Left ventricle myocardium superior (tissue), 1 donor: ENCODE measurements around the gene SERTAD3. TPM values are rescaled to one million over a fixed set of nuclear protein-coding genes. Genes with fewer than 3 reads are reported as not detected.
A peak's percentile ranks its signal among the peaks of the same experiment; 100 is the strongest.
"Not testable (repeated sequence)": the region's sequence is repeated elsewhere in the genome, so short reads cannot be mapped to it uniquely, and the experiment has no call there.

Source experiments
- ATAC-seq: fragments of 200-7000 bp; cut with Tn5 transposase; one replicate; pipeline ENCODE4 v1.9.1; 2020; ENCODE audit warnings: mild to moderate bottlenecking, moderate library complexity
- DNase-seq: peaks from one replicate; pipeline ENCODE4 v3.0.0-alpha.2; 2020
- intact Hi-C: fragments of 100-400 bp; cut with micrococcal nuclease; formaldehyde crosslinking; loops from one replicate; pipeline ENCODE4 v1.11.0; 2022
- total RNA-seq: library from RNA; stranded (reverse); fragmentation: NEBNext Ultra II Directional; extraction: Animal tissue kit (Norgen Biotek cat#: 25700); gene quantifications from one replicate; pipeline ENCODE4 v1.2.1, GENCODE V29; 2021
- donor health status: DM: no; HTN: yes; CAD: no; lungs with severe emphysema.

Gene SERTAD3
- total RNA-seq, 1 donor from 2014 or later: 23.4 TPM

DNA sequence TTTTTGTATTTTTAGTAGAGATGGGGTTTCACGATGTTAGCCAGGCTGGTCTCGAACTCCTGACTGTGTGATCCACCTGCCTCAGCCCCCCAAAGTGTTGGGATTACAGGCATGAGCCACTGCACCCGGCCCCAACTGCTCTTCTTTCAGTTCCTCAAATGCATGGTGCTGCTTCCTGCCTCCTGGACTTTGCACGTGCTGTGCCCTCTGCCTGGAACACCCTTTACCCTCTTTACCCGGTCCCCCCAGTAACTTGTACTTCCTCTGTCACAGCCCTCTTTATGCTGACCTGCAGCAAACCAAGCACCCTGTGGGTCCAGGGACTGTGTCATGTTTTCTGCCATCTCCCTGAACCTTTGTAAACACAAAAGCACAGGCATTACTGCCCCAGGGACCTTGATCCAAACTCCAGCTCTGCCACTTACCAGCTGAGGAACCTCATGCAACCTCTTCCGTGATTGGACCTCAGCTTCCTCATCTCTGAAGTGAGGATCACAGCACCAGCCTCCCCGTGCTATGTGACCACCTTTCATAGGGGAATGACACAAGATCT lies 17.6 kb upstream of the SERTAD3 start:
- peak; percentile 59 for DNase-seq
- intact Hi-C loops: no loop called here
- ATAC-seq: no peak

DNA sequence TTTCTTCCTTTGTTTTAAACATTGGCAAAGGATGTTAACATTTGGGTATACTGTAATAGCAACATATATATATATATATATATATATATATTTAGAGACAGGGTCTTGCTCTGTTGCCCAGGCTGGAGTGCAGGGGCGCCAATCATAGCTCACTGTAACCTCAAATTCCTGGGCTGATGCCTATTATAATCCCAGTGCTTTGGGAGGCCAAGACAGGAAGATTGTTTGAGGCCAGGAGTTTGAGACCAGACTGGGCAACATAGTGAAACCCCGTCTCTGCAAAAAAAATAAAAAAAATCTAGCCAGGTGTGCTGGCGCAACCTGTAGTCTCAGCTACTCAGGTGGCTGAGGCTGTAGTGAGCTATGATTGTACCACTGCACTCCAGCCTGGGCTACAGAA lies 16.1 kb upstream of the SERTAD3 start:
- DNase-seq (no peak), ATAC-seq (no peak)
- intact Hi-C loops: no loop called here

- no peak for DNase-seq
- no peak for ATAC-seq
- intact Hi-C loops: no loop called here
Observed at GRCh38 chr19:40458597-40458974, 14.5 kb upstream of the SERTAD3 start.

DNA sequence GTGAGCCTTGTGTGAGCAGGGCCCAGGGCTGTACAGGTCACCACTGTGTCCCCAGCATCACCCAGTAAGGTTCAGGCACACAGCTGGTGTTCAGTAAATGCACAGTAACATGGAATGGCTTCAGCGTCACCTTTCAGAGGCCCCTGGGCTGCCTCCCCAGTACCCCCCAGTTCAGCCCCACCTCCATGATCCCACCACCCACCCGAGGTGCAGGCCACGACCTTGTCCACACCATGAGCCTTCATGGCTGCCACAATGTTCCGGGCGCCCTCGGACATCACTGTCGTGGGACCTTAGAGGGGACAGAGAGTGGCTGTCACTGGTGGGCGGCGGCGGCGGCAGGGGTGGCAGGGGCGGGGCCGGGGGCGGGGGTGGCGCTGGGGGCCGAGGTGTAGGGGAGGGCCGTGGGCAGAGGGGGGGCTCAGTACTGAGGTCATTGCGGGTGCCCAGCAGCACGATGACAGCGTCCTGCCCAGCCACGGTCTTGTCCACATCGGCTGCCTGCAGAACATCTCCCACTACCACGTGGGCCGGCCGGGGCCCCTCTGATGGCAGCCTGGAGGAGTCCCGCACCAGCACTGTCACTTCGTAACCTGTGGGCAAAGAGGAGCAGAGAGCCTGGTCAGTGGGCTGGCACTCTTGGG lies 13.9 kb upstream of the SERTAD3 start:
- intact Hi-C loops: no loop called here
- no peak for ATAC-seq
- no peak for DNase-seq

DNA sequence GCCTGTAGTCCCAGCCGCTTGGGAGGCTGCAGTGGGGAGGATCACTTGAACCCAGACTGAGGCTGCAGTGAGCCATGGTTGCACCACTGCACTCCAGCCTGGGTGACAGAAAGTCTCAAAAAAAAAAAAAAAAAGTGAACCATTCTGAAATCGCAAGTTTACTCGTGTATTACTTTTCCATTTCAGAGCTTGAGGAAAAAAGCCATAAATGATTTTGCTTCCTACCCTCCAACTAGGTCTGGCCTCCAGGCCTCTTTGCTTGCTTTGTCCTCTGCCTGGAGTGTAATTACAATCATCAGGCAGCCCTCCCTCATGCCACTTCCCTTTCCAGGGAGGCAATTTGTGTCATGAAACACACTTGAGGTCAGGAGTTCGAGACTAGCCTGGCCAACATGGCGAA lies 12.9 kb upstream of the SERTAD3 start:
- DNase-seq (no peak), ATAC-seq (no peak)
- intact Hi-C loops: no loop called here

- ATAC-seq, intact Hi-C loops, DNase-seq: not testable (repeated sequence)
Observed at GRCh38 chr19:40453943-40454342, 9.8 kb upstream of the SERTAD3 start.

GRCh38 chr19:40453151-40453735 lies 9.1 kb upstream of the SERTAD3 start:
- DNase-seq (no peak), ATAC-seq (no peak)
- intact Hi-C loops: no loop called here

DNA sequence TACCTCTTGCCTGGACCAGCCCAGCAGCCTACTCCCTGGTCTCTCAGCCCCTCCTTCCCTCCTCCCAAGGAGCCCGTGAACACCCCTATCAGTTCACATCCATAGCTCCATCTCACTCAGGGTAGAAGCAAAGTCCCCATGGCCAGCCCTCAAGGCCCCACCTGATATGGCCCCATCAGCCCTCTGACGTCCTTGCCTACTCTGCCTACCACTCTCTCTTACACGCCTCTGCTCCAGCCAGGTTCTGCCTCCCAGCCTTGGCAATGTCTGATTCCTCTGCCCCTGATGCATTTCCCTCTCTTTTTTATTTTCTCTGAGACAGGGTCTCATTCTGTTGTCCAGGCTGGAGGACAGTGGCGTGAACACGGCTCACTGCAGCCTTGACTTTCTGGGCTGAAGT lies 7.9 kb upstream of the SERTAD3 start:
- intact Hi-C loops: no loop called here
- ATAC-seq (no peak), DNase-seq (no peak)

GRCh38 chr19:40450664-40451063 lies 6.5 kb upstream of the SERTAD3 start:
- intact Hi-C loops: no loop called here
- DNase-seq (no peak), ATAC-seq (no peak)

DNA sequence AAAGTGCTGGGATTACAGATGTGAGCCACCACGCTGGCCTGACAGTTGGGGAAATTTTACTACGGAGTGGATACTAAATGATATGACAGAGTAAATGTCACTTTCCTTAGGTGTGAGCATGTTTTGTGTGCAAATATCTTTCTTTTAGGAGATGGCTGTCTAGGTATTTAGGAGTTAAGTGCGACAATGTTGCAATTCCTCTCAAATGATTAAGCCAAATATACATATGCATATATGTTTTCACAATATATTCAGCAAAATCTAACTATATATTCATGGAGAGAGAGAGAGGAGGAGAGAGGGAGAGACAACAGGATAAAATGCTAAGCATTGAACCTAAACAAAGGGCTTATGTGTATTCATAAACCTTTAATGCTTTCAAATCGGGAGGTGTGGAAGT lies 5.4 kb upstream of the SERTAD3 start:
- ATAC-seq: no peak
- DNase-seq: no peak
- intact Hi-C loops: no loop called here

DNA sequence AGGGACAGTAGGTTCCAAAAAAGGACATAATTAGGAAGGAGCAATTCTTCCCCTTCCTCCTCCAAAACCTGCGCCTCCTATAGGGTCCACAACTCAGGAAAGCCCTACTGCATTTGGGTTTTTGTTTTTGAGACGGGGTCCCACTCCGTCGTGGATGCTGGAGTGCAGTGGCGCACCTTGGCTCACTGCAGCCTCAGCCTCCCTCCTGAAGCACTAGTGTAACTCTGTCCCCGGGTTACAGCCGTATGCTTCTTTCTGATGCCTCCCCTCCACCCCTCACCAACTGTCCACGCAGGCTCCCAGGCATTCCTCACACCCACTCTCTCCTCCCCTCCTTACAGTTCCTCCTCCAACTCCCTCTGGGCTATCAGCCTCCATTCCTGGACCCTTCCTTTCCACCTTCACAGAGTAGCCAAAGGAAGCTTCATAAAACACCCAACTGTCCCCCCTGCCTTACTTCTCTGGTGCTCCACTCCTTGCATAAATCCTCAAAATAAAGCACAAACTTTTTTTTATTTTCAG lies 2.2 kb upstream of the SERTAD3 start:
- DNase-seq (no peak), ATAC-seq (no peak)
- intact Hi-C loops: no loop called here

GRCh38 chr19:40445780-40446262 lies 1.7 kb upstream of the SERTAD3 start:
- intact Hi-C loops: no loop called here
- ATAC-seq (no peak), DNase-seq (no peak)

GRCh38 chr19:40444825-40445312 lies 734 bp upstream of the SERTAD3 start:
- ATAC-seq (no peak), DNase-seq (no peak)
- intact Hi-C loops: no loop called here

DNA sequence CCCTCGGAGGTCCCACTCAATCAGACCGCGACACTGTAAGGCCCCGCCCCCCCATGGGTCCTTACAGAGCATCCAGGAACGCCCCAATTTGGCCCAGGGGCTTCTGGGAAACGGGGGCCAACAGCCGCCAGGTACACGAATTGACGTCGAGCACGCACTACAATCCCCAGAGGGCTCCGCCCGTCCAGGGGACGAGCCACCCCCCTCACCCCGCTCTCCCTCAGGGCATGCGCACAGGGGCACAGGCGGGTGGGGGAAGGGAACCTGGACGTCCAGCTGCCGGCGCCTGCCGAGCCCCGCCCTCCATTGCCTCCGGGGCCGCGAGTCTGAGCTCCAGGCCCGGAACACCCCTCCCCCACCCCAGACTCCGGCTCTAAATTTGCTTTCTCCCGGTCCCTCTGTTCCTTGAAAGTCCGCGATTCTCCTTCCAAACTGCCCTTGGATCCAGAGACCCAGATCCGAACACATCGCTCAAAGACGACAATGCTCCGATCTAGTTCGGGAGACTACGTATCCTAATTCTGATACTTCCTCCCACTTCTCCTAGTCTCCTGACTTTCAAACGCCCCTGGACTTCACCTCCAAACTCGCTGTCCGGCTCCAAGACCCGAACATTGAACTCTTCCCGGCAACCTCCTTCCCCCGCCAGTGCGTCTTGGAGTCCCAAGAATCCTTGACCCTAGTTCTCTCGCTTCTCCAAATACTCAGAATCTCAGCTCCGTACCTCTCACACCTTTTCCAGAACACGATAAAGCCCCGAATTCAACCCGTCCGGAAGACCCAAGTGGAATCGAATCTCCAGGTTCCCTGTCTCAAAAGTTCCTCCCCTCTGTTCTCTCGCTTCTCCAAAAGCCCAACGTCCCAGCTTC lies 770 bp downstream of the SERTAD3 start:
- intact Hi-C loops: no loop called here
- DNase-seq (peak; percentile 100), ATAC-seq (peak; percentile 87)

DNA sequence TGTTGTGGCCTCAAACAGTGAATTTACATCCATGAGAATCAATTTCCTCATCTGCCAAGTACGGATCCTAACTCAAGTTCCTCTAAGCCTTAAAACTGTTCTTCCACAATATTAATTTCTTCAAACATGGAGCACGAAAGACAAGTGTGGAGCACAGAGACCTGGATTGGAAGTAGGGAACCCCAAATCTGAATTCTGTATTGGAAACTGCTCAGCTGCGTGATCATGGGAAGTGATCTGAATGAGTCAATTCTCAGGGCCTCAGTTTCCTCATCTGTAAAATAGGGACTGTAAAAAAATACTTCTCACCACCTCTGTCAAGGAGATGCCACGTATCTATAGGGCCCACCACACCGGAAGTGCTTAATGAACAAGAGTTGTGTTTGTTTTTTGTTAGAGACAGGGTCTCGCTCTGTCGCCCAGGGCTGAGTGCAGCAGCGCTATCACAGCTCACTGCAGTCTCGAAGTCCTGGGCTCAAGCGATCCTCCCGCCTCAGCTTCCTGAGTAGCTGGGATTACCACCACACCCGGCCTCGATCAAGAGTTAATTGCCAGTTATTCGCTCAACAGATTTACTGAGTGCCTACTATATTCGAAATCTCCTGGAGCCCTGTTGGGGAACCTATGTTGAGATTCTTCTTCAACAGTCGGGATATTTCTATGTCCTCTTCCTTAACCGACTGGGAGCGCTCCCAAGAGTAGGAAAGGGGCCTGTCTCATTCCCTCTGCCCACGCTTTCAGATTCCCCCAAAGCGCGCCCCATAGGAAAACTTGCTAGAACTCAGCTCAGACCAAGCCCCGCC lies 1.6 kb downstream of the SERTAD3 start:
- ATAC-seq (no peak), DNase-seq (no peak)
- intact Hi-C loops: no loop called here

GRCh38 chr19:40441719-40442253 lies 2.3 kb downstream of the SERTAD3 start:
- ATAC-seq (no peak), DNase-seq (no peak)
- intact Hi-C loops: no loop called here

- ATAC-seq (no peak), DNase-seq (no peak)
- intact Hi-C loops: no loop called here
Observed at GRCh38 chr19:40438284-40438683, 5.9 kb downstream of the SERTAD3 start.

- ATAC-seq (peak; percentile 99), DNase-seq (peak; percentile 94)
- intact Hi-C loops: no loop called here
Observed at GRCh38 chr19:40433391-40434216, 10.5 kb downstream of the SERTAD3 start.
